ENCODE data around the gene HELZ.

HELZ gene

DNA sequence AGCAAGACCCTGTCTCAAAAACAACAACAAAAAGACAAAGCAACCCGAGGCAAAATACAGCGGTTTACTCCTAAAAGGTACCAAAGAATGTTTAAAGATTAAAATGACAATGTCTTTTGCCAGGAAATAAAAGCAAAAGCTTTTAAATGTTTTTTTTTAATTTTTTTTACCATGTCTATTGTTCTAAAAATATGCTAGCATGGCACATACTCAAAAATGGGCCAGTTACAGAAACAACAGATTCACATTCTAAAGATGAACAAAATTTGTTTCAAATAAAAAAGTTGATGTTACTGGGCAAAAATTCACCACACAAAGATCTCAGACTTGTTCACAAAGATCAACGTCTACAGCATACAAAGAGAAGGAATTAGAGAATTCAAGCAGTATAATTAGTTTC lies 159.6 kb downstream of the HELZ start:
- Histone ChIP-seq H3K9me3 (ENCODE audit: control insufficient read depth, insufficient read depth, low read depth, low read length) (peaks cover 3% of the 10 kb centered on the region; the same call in 1 of the 2 replicates), H3K4me1 (ENCODE audit: control insufficient read depth, insufficient read depth, low read length) (no peaks in the 10 kb centered on the region), H3K27ac (ENCODE audit: extremely low read depth, low read depth, low read length) (no peak overlapping the region), H3K4me3 (ENCODE audit: low read depth, low read length) (no peak overlapping the region), H3K36me3 (ENCODE audit: control insufficient read depth in 2 of 2, insufficient read depth in 1 of 2, low read length in 2 of 2) (peaks cover 21 to 49% of the 10 kb centered on the region in 2 experiments)
- ChIA-PET POLR2A (no interaction called here), CTCF (no interaction called here)
- TF ChIP-seq ZBTB8A (tag by site-specific recombination; IDR thresholded peaks at IDR 0.05) (no peak), ZNF521 (tag by site-specific recombination; IDR thresholded peaks at IDR 0.05) (no peak), ZNF837 (tag by site-specific recombination; IDR thresholded peaks at IDR 0.05) (no peak), SETDB1 (IDR thresholded peaks at IDR 0.05; ENCODE audit: insufficient read length, low read length) (no peak), ZNF596 (tag by site-specific recombination; IDR thresholded peaks at IDR 0.05) (no peak)
- TF ChIP-seq, protein P1, sequence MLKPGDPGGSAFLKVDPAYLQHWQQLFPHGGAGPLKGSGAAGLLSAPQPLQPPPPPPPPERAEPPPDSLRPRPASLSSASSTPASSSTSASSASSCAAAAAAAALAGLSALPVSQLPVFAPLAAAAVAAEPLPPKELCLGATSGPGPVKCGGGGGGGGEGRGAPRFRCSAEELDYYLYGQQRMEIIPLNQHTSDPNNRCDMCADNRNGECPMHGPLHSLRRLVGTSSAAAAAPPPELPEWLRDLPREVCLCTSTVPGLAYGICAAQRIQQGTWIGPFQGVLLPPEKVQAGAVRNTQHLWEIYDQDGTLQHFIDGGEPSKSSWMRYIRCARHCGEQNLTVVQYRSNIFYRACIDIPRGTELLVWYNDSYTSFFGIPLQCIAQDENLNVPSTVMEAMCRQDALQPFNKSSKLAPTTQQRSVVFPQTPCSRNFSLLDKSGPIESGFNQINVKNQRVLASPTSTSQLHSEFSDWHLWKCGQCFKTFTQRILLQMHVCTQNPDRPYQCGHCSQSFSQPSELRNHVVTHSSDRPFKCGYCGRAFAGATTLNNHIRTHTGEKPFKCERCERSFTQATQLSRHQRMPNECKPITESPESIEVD (tag by site-specific recombination; IDR thresholded peaks at IDR 0.05), result no peak

DNA sequence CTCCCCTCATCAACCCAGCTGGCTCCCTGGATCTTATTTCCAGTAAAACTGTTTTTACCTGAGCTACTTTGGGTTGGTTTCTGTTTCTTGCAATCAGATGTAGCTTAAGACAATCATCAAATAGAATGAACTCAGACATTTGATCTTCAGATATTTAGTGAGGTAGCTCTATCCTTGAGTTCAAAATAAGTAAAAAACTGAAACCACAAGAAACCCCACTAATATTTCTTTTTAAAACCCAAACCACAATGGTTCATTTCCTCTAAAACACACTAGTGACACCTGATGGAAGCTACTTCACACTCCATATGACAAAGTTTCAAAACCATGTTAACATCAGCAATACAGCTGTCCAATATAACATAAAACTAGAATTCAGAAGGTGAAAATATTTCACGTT lies 162.9 kb downstream of the HELZ start:
- no peaks in the 10 kb centered on the region for H3K4me1 ChIP-seq (ENCODE audit: control insufficient read depth, insufficient read depth, low read length)
- no peaks in the 10 kb centered on the region for H3K9me3 ChIP-seq (ENCODE audit: control insufficient read depth, insufficient read depth, low read depth, low read length)
- TF ChIP-seq, protein P2, sequence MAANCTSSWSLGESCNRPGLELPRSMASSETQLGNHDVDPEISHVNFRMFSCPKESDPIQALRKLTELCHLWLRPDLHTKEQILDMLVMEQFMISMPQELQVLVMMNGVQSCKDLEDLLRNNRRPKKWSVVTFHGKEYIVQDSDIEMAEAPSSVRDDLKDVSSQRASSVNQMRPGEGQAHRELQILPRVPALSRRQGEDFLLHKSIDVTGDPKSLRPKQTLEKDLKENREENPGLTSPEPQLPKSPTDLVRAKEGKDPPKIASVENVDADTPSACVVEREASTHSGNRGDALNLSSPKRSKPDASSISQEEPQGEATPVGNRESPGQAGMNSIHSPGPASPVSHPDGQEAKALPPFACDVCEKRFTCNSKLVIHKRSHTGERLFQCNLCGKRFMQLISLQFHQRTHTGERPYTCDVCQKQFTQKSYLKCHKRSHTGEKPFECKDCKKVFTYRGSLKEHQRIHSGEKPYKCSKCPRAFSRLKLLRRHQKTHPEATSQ (tag by site-specific recombination; IDR thresholded peaks at IDR 0.05), result no peak
- TF ChIP-seq ZNF701 (tag by site-specific recombination; IDR thresholded peaks at IDR 0.05), result no peak
- TF ChIP-seq, protein P3, sequence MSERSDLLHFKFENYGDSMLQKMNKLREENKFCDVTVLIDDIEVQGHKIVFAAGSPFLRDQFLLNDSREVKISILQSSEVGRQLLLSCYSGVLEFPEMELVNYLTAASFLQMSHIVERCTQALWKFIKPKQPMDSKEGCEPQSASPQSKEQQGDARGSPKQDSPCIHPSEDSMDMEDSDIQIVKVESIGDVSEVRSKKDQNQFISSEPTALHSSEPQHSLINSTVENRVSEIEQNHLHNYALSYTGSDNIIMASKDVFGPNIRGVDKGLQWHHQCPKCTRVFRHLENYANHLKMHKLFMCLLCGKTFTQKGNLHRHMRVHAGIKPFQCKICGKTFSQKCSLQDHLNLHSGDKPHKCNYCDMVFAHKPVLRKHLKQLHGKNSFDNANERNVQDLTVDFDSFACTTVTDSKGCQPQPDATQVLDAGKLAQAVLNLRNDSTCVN (tag by site-specific recombination; optimal IDR thresholded peaks at IDR 0.05), result no peak
- TF ChIP-seq ZNF48 (tag by site-specific recombination; IDR thresholded peaks at IDR 0.05), result no peak
- TF ChIP-seq, protein P4, sequence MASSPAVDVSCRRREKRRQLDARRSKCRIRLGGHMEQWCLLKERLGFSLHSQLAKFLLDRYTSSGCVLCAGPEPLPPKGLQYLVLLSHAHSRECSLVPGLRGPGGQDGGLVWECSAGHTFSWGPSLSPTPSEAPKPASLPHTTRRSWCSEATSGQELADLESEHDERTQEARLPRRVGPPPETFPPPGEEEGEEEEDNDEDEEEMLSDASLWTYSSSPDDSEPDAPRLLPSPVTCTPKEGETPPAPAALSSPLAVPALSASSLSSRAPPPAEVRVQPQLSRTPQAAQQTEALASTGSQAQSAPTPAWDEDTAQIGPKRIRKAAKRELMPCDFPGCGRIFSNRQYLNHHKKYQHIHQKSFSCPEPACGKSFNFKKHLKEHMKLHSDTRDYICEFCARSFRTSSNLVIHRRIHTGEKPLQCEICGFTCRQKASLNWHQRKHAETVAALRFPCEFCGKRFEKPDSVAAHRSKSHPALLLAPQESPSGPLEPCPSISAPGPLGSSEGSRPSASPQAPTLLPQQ (tag by site-specific recombination; IDR thresholded peaks at IDR 0.05), result no peak
- TF ChIP-seq RBAK (tag by site-specific recombination; IDR thresholded peaks at IDR 0.05), result no peak
- no peak overlapping the region for H3K27ac ChIP-seq (ENCODE audit: extremely low read depth, low read depth, low read length)
- H3K36me3 ChIP-seq (ENCODE audit: control insufficient read depth in 2 of 2, insufficient read depth in 1 of 2, low read length in 2 of 2), result peaks cover 21 to 49% of the 10 kb centered on the region in 2 experiments
- CTCF ChIA-PET, result interaction anchor here (0.7 to 2.1 kb wide), 2 partner anchors 10 to 16 kb away, joined by 3 to 5 read pairs; no protein-coding TSS in a partner anchor
- POLR2A ChIA-PET, result no interaction called here
- H3K4me3 ChIP-seq (ENCODE audit: low read depth, low read length), result no peak overlapping the region

DNA sequence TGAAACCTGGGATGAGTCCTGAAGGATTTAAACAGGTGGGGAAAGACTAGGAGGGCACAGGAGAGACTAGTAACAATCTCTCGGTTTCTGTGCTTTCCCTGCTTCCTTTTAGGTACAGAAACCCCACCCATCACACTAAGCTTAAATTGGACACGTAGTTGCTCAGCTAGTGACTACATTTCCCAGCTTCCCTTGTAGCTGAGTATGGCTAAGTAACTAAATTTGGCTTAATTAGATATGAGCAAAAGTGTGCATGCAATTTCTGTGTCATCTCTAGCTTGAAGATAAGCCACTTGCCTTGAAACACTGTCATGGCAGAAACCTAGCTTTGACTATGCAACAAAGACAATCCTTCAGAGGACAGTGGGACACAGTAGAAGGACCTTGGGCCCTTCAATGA lies 164.2 kb downstream of the HELZ start:
- CTCF ChIA-PET, result interaction anchor here (0.6 to 2.1 kb wide), 4 partner anchors 11 to 367 kb away, joined by 3 to 5 read pairs (median 4); no protein-coding TSS in a partner anchor
- H3K4me3 ChIP-seq (ENCODE audit: low read depth, low read length), result no peak overlapping the region
- peaks cover 17 to 43% of the 10 kb centered on the region in 2 experiments for H3K36me3 ChIP-seq (ENCODE audit: control insufficient read depth in 2 of 2, insufficient read depth in 1 of 2, low read length in 2 of 2)
- TF ChIP-seq ZNF664 (tag by site-specific recombination; IDR thresholded peaks at IDR 0.05), result 0 out of 2 replicates have a peak, but pooled peaks have one; percentile 10
- no peak for TF ChIP-seq ZNF157 (tag by site-specific recombination; IDR thresholded peaks at IDR 0.05)
- no peaks in the 10 kb centered on the region for H3K4me1 ChIP-seq (ENCODE audit: control insufficient read depth, insufficient read depth, low read length)
- H3K27ac ChIP-seq (ENCODE audit: extremely low read depth, low read depth, low read length), result no peak overlapping the region
- POLR2A ChIA-PET, result no interaction called here
- H3K9me3 ChIP-seq (ENCODE audit: control insufficient read depth, insufficient read depth, low read depth, low read length), result no peaks in the 10 kb centered on the region
